CD4-positive, alpha-beta T cell treated with Interleukin-6 at 100 ng/mL for 8 hours (primary cell): ENCODE data around the gene ABHD16B.
"Not testable (repeated sequence)": the region's sequence is repeated elsewhere in the genome, so short reads cannot be mapped to it uniquely, and the experiment has no call there.

Source experiments
- DNase-seq: peaks from one replicate; pipeline ENCODE4 v3.0.0-alpha.2; 2020; ENCODE audit warnings: mixed read lengths, low spot score

ABHD16B gene

DNA sequence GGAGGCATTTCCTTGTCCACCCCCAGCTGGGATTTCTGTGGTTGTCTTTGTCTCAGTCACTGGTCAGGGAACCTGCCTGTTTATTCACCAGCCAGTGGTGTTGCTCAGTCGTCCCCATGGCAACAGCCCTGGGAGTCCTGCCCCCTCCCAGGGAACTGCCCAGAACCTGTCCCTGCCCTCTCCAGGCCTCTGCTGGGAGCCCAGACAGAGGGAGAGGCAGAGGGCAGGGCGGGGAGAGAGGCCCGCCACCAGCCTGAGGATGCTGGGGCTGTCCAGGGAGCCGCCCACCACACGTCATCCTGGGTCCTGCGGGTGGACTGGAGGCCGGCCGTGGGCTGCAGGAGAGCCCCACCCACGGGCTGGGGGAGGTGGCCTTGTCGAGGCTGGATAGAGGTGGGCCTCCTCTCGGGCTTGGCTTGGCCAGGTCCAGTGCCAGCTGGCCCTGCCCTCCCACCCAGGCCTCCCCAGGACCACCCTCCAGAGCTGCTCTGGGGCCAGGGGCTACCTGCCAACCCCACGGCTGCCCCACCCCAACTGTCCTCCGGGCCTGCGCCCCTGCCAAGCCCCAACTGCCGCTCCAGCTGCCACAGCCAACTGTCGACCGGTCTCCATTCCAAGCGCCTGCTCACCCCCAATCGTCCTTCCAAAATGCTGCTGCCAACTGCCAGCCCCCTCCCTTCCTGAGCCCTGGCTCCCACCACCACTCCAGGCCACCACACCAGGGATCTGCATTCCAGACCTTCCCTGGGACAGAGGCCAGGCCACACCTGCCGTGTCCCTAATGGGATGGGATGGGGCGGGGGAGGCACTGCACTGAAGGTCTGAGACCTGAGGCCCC lies 26.1 kb upstream of the ABHD16B start:
- no peak for DNase-seq

DNA sequence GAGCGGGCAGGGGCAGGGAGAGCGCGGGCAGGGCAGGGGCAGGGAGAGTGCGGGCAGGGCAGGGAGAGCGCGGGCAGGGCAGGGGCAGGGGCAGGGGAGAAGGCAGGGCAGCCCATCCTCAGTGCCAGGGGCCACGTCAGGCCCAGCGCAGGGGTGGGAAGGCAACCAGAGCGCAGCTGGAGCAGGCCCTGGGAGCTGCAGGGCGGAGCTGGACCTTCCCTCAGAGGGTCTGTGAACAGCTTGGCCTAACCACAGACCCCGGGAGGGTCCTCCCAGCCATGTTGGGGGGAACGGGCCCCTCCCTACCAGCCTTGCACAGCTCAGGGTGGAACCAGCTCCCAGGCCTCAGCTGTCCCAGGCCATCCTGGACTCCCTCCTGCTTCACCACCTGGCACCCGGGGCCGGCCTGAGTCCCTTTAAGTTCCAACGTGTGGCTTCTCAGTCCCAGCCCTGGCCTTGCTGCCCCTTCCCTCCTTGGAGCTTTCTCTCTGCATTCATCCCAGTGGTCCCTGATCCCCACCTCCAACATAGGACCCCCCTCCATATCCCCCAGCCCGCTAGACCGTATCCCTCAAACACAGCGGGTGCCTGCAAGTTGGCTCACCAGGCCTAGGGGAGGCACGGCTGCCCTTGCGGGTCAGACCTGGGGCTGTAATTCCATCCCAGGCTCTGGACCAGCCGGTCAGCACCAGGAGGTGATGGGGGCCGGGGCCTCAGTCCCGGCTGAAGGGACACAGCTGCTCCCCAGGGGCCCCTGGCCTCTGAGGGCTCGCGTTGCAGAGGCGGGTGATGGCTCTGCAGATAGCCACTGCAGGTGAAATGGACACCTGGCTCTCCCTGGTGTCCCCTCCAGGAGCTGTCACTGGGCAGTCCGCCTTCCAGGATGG lies 24.6 kb upstream of the ABHD16B start:
- DNase-seq = no peak

DNA sequence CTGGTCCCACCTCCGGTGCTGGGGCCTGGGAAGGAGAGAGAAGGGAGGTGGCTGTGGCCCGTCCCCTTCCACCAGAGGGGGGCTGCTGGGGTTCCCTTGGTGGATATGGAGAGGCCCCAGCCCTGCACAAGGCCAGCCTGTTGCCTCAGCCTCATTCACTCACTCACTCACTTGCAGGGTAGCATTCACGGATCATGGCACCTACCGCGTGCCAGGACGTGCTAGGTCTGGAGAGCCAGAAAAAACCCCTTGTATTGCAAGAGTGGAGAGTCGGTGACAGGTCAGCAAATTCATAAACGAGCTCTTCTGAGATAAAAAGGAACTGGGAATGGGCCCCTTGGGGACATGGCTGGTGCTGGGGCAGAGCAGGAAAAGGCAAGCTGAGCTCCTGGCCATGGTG lies 23.8 kb upstream of the ABHD16B start:
- no peak for DNase-seq

DNA sequence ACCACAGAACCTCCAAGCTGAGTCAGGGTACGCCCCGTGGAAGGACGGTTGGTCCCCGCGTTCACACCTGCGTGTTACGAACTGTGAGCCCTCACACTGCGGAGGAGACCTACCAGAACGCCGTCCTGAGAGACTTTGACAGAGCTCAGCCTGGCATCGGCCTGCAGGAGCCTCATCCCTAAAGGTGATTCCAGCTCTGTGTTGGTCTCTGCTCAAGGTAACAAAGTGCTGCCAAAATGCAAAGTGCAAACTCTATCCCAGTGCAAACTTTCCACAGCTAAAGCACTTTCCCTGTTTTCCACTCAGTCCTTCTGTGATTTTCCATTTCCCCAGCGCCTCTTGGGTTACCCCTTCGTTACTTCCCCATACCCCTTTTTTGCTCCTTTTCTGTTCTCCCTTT lies 21.7 kb upstream of the ABHD16B start:
- no peak for DNase-seq

DNA sequence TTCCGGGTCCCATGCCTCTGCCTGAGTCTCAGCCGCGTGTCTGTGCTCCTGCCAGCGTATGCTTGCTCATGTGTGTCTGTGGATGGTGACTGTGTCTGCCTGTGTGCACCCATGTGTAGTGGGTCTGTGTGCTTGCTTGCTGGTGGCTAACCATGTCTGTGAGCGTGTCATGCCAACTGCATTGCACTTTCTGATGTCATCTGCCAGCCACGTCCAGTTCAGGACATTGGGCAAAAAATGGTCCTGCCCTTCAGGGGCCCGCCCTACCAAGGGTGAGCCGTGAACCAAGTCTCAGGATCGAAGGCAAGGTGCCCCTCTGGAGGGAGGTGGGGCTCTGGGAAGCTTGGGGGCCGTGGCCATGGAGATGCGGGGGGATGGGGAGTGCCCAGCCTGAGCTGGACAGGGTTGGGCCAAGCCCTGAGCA lies 20.9 kb upstream of the ABHD16B start:
- no peak for DNase-seq

DNA sequence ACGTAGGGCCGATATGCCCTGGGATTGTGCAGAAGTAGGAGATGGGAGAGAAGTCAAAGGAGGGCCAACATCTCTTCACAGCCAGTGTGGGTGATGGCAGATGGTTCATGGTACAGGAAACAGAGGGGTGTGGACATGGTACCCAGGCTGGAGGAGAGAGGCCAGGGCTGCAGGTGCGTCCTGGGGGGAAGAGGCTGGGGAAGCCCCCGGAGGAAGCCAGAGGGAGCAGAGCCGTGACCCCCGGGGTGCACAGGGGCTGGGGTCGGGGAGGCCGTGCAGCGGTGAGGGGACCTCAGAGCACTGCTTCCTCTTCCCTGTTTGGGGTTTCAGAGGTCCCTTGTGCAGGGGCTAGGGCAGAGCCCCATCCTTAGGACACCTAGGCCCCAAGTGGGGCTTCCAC lies 19.0 kb upstream of the ABHD16B start:
- DNase-seq = no peak

DNA sequence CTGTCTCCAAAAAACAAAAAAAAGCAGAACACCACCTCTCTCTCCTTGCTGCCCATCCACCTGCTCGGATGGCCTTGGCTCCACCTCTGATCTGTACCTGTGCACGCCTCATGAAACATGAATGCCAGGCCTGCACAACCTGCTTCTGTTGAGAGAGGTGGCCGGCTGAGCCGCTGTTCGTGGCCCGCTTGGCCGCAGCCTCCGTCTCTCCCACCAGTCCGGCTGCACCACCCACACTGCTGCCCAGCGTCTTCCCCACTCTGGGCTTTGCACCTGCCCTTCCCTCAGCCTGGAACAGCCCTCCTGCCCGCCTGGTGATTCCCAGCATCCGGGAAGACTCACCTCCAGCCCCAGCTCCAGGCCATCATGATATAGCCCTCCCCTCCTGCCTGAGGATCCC lies 18.1 kb upstream of the ABHD16B start:
- DNase-seq = no peak

DNA sequence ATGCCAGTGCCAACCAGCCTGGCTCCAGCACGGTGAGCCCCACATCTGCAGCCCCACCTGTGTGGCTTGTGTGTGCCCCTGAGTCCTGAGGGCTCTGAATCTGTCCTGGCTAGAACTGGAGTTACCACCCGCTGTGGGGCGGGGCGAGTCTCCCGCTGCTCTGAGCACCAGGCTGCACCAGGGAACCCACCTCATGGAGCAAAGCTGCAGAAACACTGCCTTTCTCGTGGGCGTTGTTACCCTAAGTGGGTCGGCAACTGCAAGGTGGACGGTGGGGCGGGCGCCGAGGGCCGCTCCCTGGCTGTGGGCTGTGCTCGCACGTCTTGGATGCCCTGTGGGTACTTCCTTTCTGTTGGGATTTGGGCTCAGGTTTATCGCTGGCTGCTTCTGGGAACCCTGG lies 17.5 kb upstream of the ABHD16B start:
- DNase-seq = no peak

DNA sequence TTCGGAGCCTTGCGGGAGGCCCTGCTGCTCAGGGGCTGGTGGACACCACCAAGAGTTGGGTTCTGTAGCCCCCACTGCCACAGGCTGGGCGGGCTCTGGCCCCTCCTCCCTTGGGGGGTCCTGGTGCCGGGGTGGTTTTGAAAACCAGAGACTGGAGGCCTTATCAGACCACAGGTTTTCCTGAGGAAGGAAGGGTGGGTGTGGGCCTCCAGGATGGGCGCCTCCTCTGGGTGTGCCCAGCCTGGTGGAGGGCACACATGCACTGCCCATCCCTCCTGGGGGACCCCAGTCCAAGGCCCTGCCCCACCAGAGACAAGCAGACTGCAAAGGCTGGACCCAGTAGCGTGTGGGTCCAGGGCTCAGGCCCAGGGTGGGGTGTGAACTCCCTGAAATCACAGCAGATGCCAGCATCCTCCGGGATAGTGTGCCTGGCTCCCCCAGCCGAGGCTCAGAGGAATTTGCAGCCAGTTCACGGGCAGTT lies 16.7 kb upstream of the ABHD16B start:
- DNase-seq = no peak

DNA sequence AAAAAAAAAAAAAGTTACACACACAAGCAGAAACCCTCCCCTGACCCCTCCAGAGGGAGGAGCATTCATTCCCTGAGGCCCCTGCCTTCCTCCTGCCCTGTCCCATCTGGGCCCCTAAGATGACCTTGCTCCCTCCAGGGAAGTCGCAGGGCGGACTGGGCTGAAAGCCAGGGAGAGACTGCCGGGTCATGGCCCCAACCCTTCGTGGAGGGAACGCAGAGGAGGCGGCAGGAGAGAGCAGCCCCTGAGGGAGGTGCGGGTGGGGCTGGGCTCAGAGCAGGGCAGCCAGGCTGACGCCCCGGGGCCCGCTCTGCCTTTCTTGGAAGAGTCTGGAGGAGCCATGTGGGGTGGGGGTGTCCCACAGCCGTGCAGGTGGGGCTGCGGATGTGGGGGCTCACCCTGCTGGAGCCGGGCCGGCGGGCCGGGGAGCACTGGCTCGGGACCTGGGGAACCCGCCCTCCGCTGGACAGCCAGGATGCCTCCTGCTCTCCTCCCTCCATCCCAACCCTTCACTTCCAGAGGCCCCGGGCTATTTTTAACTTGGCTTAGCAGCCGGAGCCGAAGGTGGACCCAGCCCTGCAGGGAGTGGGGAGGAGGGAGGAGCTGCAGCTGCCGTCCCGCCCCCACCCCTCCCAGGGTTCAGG lies 15.0 kb upstream of the ABHD16B start:
- no peak for DNase-seq

DNA sequence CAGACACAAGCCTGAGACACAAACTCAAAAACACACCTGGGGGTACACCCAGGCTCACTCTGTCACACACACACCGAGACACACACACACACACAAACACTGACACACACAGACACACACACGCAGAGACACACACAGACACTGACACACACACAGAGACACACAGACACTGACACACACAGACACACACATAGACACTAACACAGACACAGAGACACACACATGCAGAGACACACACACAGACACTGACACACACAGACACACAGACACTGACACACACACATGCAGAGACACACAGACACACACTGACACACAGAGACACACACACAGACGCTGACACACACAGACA lies 14.4 kb upstream of the ABHD16B start:
- DNase-seq = no peak

DNA sequence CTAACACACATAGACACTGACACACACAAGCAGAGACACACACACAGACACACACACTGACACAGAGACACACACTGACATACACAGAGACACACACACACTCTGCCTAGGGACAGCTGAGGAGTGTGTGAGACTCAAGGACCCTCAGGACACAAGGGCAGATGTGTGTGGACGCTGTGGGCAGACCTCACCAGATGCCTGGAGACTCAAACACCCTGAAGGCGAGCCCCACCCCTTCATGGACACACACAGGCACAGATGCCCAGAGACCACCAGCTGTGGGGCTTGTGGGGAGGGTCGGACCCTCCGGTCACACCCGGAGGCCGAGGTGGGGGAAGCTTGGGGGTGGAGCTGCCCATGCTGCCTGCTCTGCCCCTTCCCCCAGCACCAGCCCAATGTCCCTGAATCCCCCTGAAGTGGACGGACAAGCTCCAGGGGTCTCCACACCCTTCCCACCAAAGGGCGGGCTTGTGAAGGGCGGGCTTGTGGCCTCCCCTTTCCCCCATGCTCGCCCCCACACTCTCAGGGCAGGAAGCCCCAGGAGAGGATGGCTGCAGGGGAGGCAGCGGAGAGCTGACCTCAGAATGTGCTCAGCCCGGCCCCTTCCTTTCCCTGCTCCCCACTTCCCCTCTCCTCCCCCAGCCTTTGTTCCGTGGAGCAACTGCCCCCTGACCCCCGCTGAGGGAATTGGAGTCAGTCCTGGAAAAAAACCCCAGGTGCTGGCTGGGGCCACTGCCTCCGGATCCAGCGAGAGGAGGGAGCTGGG lies 13.9 kb upstream of the ABHD16B start:
- DNase-seq = no peak

DNA sequence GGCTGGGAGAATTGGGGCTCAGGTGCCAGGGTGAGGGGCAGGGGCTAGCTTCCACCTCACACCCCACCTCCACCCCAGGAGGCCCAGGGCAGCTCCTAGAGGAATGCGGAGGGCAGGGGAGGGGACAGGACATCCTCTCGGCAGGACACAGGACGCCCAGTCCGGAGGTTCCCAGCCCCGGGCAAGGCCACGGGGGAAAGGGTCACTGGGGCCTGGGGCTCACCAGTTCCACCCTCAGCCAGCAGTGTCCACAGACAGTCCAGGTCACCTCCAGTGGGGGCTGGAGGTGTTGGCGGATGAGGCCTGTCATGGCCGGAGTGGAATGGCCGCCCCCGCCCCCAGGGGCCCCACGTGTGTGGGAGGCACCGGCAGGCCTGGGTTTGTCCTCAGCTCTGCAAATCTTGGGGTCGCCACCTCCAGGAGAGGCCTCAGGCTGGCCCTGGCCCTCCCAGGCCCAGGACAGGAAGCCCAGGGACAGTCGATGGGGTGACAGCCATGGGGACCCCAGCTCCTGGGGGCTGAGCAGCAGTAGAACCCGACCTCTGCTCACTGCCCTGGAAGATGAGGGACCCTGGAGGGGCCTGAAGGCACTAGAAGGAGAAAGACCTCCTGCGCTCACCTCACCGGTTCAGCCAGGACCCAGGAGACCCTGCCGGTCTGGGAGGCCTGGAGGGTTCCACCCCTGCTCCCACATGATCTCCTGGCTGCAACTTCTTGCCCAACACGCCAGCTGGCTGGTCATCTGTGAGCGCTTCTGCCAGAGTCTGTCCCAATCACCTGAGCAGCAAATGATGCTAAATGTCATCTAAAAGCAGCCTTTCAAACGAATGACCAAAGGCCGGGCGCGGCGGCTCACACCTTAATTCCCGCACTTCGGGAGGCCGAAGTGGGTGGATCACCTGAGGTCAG lies 13.0 kb upstream of the ABHD16B start:
- DNase-seq = no peak

DNA sequence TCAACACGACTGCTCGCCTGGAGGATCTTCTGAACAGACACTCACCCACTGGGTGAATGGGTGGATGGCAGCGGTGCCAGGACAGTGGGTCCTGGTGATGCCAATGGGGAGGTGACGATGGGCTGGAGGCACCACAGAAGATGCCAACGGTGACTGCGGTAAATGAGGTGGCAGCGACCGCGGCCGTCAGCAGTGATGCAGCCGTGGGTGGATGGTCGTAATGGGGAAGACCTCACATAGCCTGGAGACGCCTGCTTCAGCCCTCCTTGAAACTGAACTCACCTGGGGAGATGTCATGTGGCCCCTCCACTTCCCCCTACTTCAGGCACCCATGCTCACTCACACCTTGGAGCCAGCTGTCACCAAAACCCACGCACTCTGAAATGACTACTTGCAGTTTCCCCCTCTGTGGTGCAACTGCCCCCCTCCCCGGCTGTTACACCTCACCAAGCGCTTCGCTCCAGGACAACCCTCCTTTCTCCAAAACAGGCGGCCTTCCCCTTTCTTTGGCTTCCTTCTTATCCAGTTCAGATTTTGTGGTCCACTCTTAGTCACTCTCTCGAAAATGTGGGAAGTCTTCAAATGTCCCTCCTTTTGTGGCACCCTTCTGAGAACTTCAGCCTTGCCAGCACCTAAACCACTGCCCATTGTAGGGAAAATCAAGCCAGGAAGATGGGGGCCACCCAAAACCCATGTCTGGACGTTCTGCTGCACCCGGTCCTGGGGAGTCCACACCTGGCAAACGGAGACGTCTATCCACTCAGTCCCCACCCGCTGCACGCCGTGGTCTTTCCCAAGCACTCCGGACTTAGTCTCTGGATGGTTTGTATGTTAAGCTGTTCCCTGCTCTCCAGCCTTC lies 10.4 kb upstream of the ABHD16B start:
- no peak for DNase-seq

DNA sequence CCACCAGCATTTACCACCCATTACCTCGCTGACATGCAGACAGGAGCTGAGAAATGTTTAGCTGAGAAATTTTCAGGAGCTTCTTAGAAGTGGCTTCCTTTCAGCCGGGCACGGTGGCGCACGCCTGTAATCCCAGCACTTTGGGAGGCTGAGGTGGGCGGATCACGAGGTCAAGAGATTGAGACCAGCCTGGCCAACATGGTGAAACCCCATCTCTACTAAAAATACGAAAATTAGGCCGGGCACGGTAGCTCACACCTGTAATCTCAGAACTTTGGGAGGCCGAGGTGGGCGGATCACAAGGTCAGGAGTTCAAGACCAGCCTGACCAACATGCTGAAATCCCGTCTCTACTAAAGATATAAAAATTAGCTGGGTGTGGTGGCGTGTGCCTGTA lies 9.8 kb upstream of the ABHD16B start:
- DNase-seq = not testable (repeated sequence)

DNA sequence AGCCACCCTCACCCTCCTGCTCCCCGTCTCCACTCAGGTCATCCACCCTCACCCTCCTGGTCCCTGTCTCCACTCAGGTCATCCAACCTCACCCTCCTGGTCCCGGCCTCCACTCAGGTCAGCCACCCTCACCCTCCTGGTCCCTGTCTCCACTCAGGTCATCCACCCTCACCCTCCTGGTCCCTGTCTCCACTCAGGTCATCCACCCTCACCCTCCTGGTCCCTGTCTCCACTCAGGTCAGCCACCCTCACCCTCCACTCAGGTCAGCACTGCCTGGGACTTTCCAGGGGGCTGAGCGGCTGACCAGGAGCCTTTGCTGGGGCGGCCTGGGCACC lies 7.6 kb upstream of the ABHD16B start:
- not testable (repeated sequence) for DNase-seq

DNA sequence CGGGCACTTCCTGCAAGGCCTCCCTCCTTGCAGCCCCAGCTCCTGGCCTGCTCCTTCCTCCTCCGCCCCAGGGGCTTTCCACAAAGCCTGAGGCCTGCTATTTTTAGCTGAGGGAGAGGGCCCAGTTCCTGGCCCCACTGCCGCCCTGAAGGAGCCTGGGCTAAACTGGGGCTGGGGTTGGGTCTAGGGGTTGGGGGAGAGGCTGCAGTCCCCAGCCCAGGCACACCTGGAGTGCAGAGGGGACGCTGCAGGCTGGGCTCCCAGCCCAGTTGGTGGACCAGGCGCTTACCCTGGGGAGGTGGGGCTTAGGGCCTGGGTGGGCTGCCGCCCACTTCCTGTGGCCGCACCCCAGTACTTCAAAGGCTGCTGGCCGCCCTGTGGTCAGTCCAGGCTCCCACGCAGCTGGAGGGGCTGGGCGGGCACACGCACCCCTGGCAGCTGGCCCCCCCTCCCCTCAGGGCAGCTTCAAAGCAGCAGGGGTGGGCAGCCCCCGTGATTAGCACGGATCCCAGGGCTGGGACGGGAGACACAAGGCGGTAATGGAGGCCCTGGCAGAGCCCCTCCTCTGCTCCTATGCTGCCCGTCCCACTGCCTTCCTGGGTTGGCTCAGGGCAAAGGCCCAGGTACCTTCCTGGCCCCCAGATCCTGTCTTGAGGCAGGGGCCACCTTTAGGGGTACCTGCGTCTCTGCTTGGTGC lies 7.1 kb upstream of the ABHD16B start:
- no peak for DNase-seq

DNA sequence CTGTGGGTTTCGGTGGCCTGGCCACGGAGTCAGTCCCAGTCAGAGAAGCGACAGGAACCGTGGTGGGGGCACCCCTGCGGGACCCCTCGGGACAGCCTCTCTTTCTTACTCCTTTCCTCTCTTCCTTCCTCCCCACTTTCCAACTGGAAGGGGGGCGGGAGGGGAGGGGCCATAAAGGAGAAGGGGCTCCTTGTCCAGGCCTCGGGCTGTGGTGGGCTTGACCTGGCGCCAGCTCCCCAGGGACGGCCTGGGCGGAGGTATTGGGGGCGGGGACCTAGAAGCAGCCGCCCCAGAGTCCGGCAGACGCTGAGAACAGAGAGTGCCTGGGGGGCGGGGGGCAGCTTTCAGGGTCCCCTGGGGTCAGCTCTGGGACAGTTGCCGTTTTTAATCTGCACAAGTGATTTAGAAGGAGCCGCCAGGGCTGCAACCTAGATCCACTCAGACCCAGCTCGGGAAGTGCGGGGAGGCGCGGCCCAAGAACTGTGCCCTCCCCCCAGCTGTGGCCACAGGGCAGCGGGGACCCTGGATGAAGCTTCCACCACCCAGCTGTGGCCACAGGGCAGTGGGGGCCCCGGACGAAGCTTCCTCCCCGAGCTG lies 6.4 kb upstream of the ABHD16B start:
- no peak for DNase-seq
